Muscle of arm (tissue), 14 donors: ENCODE data around the gene BRMS1L. TPM values are rescaled to one million over a fixed set of nuclear protein-coding genes. Genes with fewer than 3 reads are reported as not detected.
"Not testable (repeated sequence)": the region's sequence is repeated elsewhere in the genome, so short reads cannot be mapped to it uniquely, and the experiment has no call there.

Source experiments
- DNase-seq: peaks from one replicate; pipeline ENCODE4 v3.0.0-alpha.2; 2013
- long read RNA-seq, 11 donors: transcript quantifications; one replicate each; lab custom pipeline, GENCODE V29; 2026
- polyA plus RNA-seq, 12 donors: library from polyadenylated mRNA; unstranded; fragments of 120-200 nt; gene quantifications; one replicate each; pipeline ENCODE4 v1.2.1, GENCODE V29; 2013; ENCODE audit not compliant: insufficient read length in 12 of 12

Gene BRMS1L
- polyA plus RNA-seq = 10 to 100 TPM in 10 of 12 donors, 1 to 10 TPM in 1, not detected in 1; 7.4 to 30.5 (median 24.6) TPM
- long read RNA-seq, donor 1, transcript BRMS1L-201 (10 exons, 2,657 nt) = major isoform, 5 of 5 reads
- long read RNA-seq, donor 1, partial matches to known transcripts = 0 of 5 reads
- long read RNA-seq, donor 1, other reads (novel, unspliced or antisense) = 0 of 5 reads
- long read RNA-seq, donor 2, transcript BRMS1L-201 (10 exons, 2,657 nt) = major isoform, 12 of 12 reads
- long read RNA-seq, donor 2, partial matches to known transcripts = 0 of 12 reads
- long read RNA-seq, donor 2, other reads (novel, unspliced or antisense) = 0 of 12 reads
- long read RNA-seq, donor 3, partial matches to known transcripts = 0 of 4 reads
- long read RNA-seq, donor 3, other reads (novel, unspliced or antisense) = 0 of 4 reads
- long read RNA-seq, donor 4, partial matches to known transcripts = 0 of 1 reads
- long read RNA-seq, donor 4, other reads (novel, unspliced or antisense) = 0 of 1 reads
- long read RNA-seq, donor 5, transcript BRMS1L-201 (10 exons, 2,657 nt) = major isoform, 8 of 9 reads
- long read RNA-seq, donor 5, partial matches to known transcripts = 0 of 9 reads
- long read RNA-seq, donor 5, other reads (novel, unspliced or antisense) = 0 of 9 reads
- long read RNA-seq, donor 6, transcript BRMS1L-201 (10 exons, 2,657 nt) = major isoform, 5 of 5 reads
- long read RNA-seq, donor 6, partial matches to known transcripts = 0 of 5 reads
- long read RNA-seq, donor 6, other reads (novel, unspliced or antisense) = 0 of 5 reads
- long read RNA-seq, donor 7, transcript BRMS1L-201 (10 exons, 2,657 nt) = major isoform, 5 of 5 reads
- long read RNA-seq, donor 7, partial matches to known transcripts = 0 of 5 reads
- long read RNA-seq, donor 7, other reads (novel, unspliced or antisense) = 0 of 5 reads
- long read RNA-seq, donor 8, partial matches to known transcripts = 0 of 7 reads
- long read RNA-seq, donor 8, other reads (novel, unspliced or antisense) = 0 of 7 reads
- long read RNA-seq, donor 9, partial matches to known transcripts = 0 of 3 reads
- long read RNA-seq, donor 9, other reads (novel, unspliced or antisense) = 0 of 3 reads
- long read RNA-seq, donor 10, partial matches to known transcripts = 0 of 3 reads
- long read RNA-seq, donor 10, other reads (novel, unspliced or antisense) = 0 of 3 reads
- long read RNA-seq, donor 11, partial matches to known transcripts = 0 of 4 reads
- long read RNA-seq, donor 11, other reads (novel, unspliced or antisense) = 0 of 4 reads

GRCh38 chr14:35826218-35826951 is at the start of gene BRMS1L:
TSS of gene BRMS1L (plus strand) at chr14:35826338. CDS start at chr14:35826517, 179 bp downstream.
- DNase-seq = peak; percentile 99

- DNase-seq = no peak
These were observed 49.3 kb upstream of the BRMS1L start for GRCh38 chr14:35776823-35777222.

- DNase-seq = not testable (repeated sequence)
These were observed 48.6 kb upstream of the BRMS1L start for GRCh38 chr14:35777550-35777949.

GRCh38 chr14:35779368-35779767 is 46.8 kb upstream of the BRMS1L start:
- DNase-seq = no peak

- no peak for DNase-seq
These were observed 42.4 kb upstream of the BRMS1L start for GRCh38 chr14:35783699-35784098.

GRCh38 chr14:35786856-35787255 is 39.3 kb upstream of the BRMS1L start:
- no peak for DNase-seq

GRCh38 chr14:35789651-35790050 is 36.5 kb upstream of the BRMS1L start:
- DNase-seq = no peak

GRCh38 chr14:35797796-35798195 is 28.3 kb upstream of the BRMS1L start:
- no peak for DNase-seq

GRCh38 chr14:35806006-35806907 is 19.9 kb upstream of the BRMS1L start:
- DNase-seq = no peak

- DNase-seq = no peak
These were observed 18.8 kb upstream of the BRMS1L start for GRCh38 chr14:35807131-35807961.

GRCh38 chr14:35808076-35808637 is 18.0 kb upstream of the BRMS1L start:
- DNase-seq = no peak

- peak; percentile 98 for DNase-seq
These were observed 17.2 kb upstream of the BRMS1L start, which contains the start of gene RALGAPA1 for GRCh38 chr14:35808638-35809563. TSS of gene RALGAPA1 (minus strand) at chr14:35809295. CDS start at chr14:35808835, 460 bp downstream.

GRCh38 chr14:35809597-35809996 is 16.5 kb upstream of the BRMS1L start:
- DNase-seq = no peak

- no peak for DNase-seq
These were observed 15.2 kb upstream of the BRMS1L start for GRCh38 chr14:35810963-35811362.

GRCh38 chr14:35814371-35815005 is 11.7 kb upstream of the BRMS1L start:
- DNase-seq = no peak

GRCh38 chr14:35818346-35819115 is 7.6 kb upstream of the BRMS1L start:
- peak; percentile 42 for DNase-seq
